Lower leg skin (tissue), 3 donors: Measurements from ENCODE around the gene GREM1.

ENCODE experiments used
- CTCF ChIP-seq, 3 donors: fragments of 450-650 bp; IDR thresholded peaks; one replicate each; pipeline ENCODE4 v1.5.1; 2016; ENCODE audit warnings: antibody characterized with exemption in 3 of 3, mild to moderate bottlenecking in 3 of 3, moderate library complexity in 2 of 3
- POLR2A ChIP-seq, 2 donors: fragments of 450-650 bp; IDR thresholded peaks; one replicate each; pipeline ENCODE4 v1.6.1; 2016 to 2017; ENCODE audit warnings: antibody characterized with exemption in 2 of 2, mild to moderate bottlenecking in 1 of 2, moderate library complexity in 1 of 2

- TF ChIP-seq POLR2A (IDR thresholded peaks at IDR 0.05) (no peak), CTCF (IDR thresholded peaks at IDR 0.05) (no peak)
These were observed 2.5 kb upstream of the GREM1 start for GRCh38 chr15:32715276-32715675.
